Hepatocyte (in vitro differentiated cells): ENCODE results near the gene ITSN1. TPM values are rescaled to one million over a fixed set of nuclear protein-coding genes. Genes with fewer than 3 reads are reported as not detected.

ENCODE experiments used
- DNase-seq: peaks from one replicate; pipeline ENCODE4 v3.0.0-alpha.2; 2016; ENCODE audit warnings: low spot score
- H2AFZ ChIP-seq: fragments of 200-600 bp; sonication (generic); 2 replicates; pipeline ENCODE4 v1.6.0; 2016; ENCODE audit warnings: antibody characterized with exemption, mild to moderate bottlenecking
- H3K27ac ChIP-seq: fragments of 200-600 bp; sonication (generic); 2 replicates; pipeline ENCODE4 v1.5.1; 2016; ENCODE audit warnings: mild to moderate bottlenecking
- H3K27me3 ChIP-seq: fragments of 200-600 bp; sonication (generic); 2 replicates; pipeline ENCODE4 v1.6.1; 2016
- H3K36me3 ChIP-seq: fragments of 200-600 bp; sonication (generic); replicated peaks from 2 replicates; pipeline ENCODE4 v1.5.1; 2016; ENCODE audit warnings: low read depth; ENCODE audit not compliant: insufficient read depth
- H3K4me1 ChIP-seq: fragments of 200-600 bp; sonication (generic); 2 replicates; pipeline ENCODE4 v1.5.1; 2016; ENCODE audit warnings: mild to moderate bottlenecking, moderate library complexity; ENCODE audit not compliant: insufficient read depth
- H3K4me2 ChIP-seq: fragments of 200-600 bp; sonication (generic); 2 replicates; pipeline ENCODE4 v1.6.0; 2016
- H3K4me3 ChIP-seq: fragments of 200-600 bp; sonication (generic); 2 replicates; pipeline ENCODE4 v1.5.1; 2016; ENCODE audit warnings: mild to moderate bottlenecking
- H3K79me2 ChIP-seq: fragments of 200-600 bp; sonication (generic); 2 replicates; pipeline ENCODE4 v1.6.0; 2017; ENCODE audit warnings: mild to moderate bottlenecking
- H3K9me2 ChIP-seq: fragments of 200-600 bp; sonication (generic); replicated peaks from 2 replicates; pipeline ENCODE4 v1.6.0; 2017; ENCODE audit warnings: mild to moderate bottlenecking; ENCODE audit not compliant: insufficient read depth
- H3K9me3 ChIP-seq: fragments of 200-600 bp; sonication (generic); 2 replicates; pipeline ENCODE4 v1.5.1; 2016; ENCODE audit warnings: low read depth, mild to moderate bottlenecking
- H4K20me1 ChIP-seq: fragments of 200-600 bp; sonication (generic); 2 replicates; pipeline ENCODE4 v1.6.0; 2016; ENCODE audit warnings: mild to moderate bottlenecking; ENCODE audit not compliant: insufficient read depth, poor library complexity, severe bottlenecking
- CTCF ChIP-seq: fragments of 200-600 bp; sonication (generic); IDR thresholded peaks from 2 replicates; pipeline ENCODE4 v1.5.1; 2016; ENCODE audit warnings: antibody characterized with exemption, mild to moderate bottlenecking; ENCODE audit not compliant: poor library complexity
- EZH2 ChIP-seq: fragments of 200-600 bp; sonication (generic); IDR thresholded peaks from 2 replicates; pipeline ENCODE4 v1.6.1; 2016; ENCODE audit warnings: antibody characterized with exemption, mild to moderate bottlenecking, borderline replicate concordance
- EZH2phosphoT487 ChIP-seq: fragments of 200-600 bp; sonication (generic); IDR thresholded peaks from one replicate; pipeline ENCODE4 v1.6.1; 2018; ENCODE audit warnings: antibody characterized with exemption, mild to moderate bottlenecking, low read depth, moderate library complexity; ENCODE audit not compliant: unreplicated experiment, severe bottlenecking
- WGBS: methylation state at CpG from one replicate; pipeline ENCODE4 v1.1.6; 2016; ENCODE audit warnings: low lambda C conversion rate; ENCODE audit errors: missing lambda C conversion rate; 5-methylcytosine and 5-hydroxymethylcytosine counted together
- polyA plus RNA-seq: library from polyadenylated mRNA; unstranded; fragments of >200 nt; fragmentation: Nextera tagmentation; extraction: Ambion mirVana; gene quantifications from 2 replicates; pipeline ENCODE4 v1.2.1, GENCODE V29; 2016
- total RNA-seq: library from RNA; depleted of rRNA; stranded (reverse); fragments of >200 nt; gene quantifications from 2 replicates; pipeline ENCODE4 v1.2.3, GENCODE V29; 2014

Gene ITSN1
- total and polyA plus RNA-seq, 2 experiments from 2014 or later, result 43.6 to 46.0 TPM

GRCh38 chr21:33763582-33763899 lies 121.2 kb downstream of the ITSN1 start:
- no peaks in the 10 kb centered on the region for H3K9me2 ChIP-seq
- no peak overlapping the region for H3K4me2 ChIP-seq
- no peak for TF ChIP-seq EZH2phosphoT487
- TF ChIP-seq CTCF, result no peak
- TF ChIP-seq EZH2, result no peak
- no peak for DNase-seq
- no peaks in the 10 kb centered on the region for H3K9me3 ChIP-seq
- H3K4me3 ChIP-seq, result no peak overlapping the region
- no peaks in the 10 kb centered on the region for H3K27me3 ChIP-seq
- 94% methylated on average over 3 of the region's 3 CpGs for WGBS
- no peaks in the 10 kb centered on the region for H3K36me3 ChIP-seq
- peaks cover 10% of the 10 kb centered on the region for H3K4me1 ChIP-seq
- no peaks in the 10 kb centered on the region for H4K20me1 ChIP-seq
- no peak overlapping the region for H3K27ac ChIP-seq
- H2AFZ ChIP-seq, result no peak overlapping the region
- H3K79me2 ChIP-seq, result no peaks in the 10 kb centered on the region

GRCh38 chr21:33767236-33767635 lies 124.9 kb downstream of the ITSN1 start:
- Histone ChIP-seq H3K79me2 (no peaks in the 10 kb centered on the region), H3K4me3 (no peak overlapping the region), H4K20me1 (no peaks in the 10 kb centered on the region), H3K9me2 (no peaks in the 10 kb centered on the region), H2AFZ (no peak overlapping the region), H3K27me3 (no peaks in the 10 kb centered on the region), H3K9me3 (no peaks in the 10 kb centered on the region), H3K27ac (no peak overlapping the region), H3K36me3 (no peaks in the 10 kb centered on the region), H3K4me1 (no peaks in the 10 kb centered on the region), H3K4me2 (no peak overlapping the region)
- 90% methylated on average over 1 of the region's 1 CpG for WGBS
- DNase-seq, result no peak
- TF ChIP-seq EZH2phosphoT487, result no peak
- TF ChIP-seq CTCF, result no peak
- TF ChIP-seq EZH2, result no peak

- no peaks in the 10 kb centered on the region for H3K27me3 ChIP-seq
- no peak for DNase-seq
- no peaks in the 10 kb centered on the region for H3K36me3 ChIP-seq
- H3K4me1 ChIP-seq, result no peaks in the 10 kb centered on the region
- H3K27ac ChIP-seq, result no peak overlapping the region
- 99% methylated on average over 2 of the region's 2 CpGs for WGBS
- no peaks in the 10 kb centered on the region for H4K20me1 ChIP-seq
- H3K4me2 ChIP-seq, result no peak overlapping the region
- H3K79me2 ChIP-seq, result no peaks in the 10 kb centered on the region
- H3K4me3 ChIP-seq, result no peak overlapping the region
- TF ChIP-seq EZH2 (no peak), CTCF (no peak), EZH2phosphoT487 (no peak)
- no peak overlapping the region for H2AFZ ChIP-seq
- no peaks in the 10 kb centered on the region for H3K9me2 ChIP-seq
- no peaks in the 10 kb centered on the region for H3K9me3 ChIP-seq
Observed at GRCh38 chr21:33767960-33768359, 125.7 kb downstream of the ITSN1 start.

GRCh38 chr21:33769057-33769456 lies 126.8 kb downstream of the ITSN1 start:
- Histone ChIP-seq H3K79me2 (no peaks in the 10 kb centered on the region), H3K9me3 (no peaks in the 10 kb centered on the region), H3K4me2 (no peak overlapping the region), H2AFZ (no peak overlapping the region), H3K4me1 (no peaks in the 10 kb centered on the region), H3K9me2 (no peaks in the 10 kb centered on the region), H3K4me3 (no peak overlapping the region), H3K27ac (no peak overlapping the region), H4K20me1 (no peaks in the 10 kb centered on the region), H3K27me3 (no peaks in the 10 kb centered on the region), H3K36me3 (no peaks in the 10 kb centered on the region)
- TF ChIP-seq CTCF, result no peak
- TF ChIP-seq EZH2, result no peak
- TF ChIP-seq EZH2phosphoT487, result no peak
- 84% methylated on average over 1 of the region's 1 CpG for WGBS
- no peak for DNase-seq
